ENCODE measurements around the gene SCP2. TPM values are rescaled to one million over a fixed set of nuclear protein-coding genes. Genes with fewer than 3 reads are reported as not detected.

SCP2 gene
- total RNA-seq, 1 experiment from 2014 or later: 73.2 TPM

DNA sequence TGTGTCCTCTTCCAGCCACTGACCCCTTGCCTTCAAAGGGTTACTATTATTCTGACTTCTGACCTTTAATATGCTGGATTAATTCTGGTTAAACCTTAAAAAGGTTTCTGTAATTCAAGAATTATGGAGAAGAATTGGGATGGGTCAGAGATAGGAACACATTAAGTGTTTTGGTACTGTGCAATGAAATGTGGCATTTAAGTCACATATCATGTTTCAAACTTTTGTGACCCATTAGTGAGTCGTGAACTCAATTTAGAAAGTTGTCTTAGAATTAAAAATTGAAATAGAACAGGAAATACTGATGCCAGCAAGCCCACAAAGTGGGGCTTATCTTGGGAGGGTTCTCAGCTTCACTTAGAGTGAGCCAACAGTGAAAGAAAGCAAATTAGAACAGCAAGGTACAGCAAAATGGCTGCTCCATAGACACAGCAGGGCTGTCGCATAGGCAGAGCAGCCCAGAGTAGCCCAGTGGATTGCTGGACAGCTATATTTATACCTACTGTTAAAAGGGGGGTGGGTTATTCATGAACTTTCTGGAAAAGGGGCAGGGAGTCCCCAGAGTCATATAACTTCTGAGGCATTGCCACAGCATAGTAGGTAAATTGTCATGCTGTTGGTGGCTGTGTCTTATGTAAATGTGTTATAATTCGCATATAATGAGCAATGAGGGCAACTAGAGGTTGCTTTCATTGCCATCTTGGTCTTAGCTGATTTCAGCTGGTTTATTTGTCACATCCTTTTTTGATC, 10.5 kb downstream of the SCP2 start:
- POLR2A ChIA-PET (ENCODE audit: low non-redundant PET): interaction anchor here (0.6 kb wide), 1 partner anchor 276 kb away, joined by 4 read pairs; no protein-coding TSS in a partner anchor
- intact Hi-C loops (cut with micrococcal nuclease; ENCODE audit: unreplicated experiment): no loop called here
- TF ChIP-seq EZH2 (IDR thresholded peaks at IDR 0.05; ENCODE audit: borderline replicate concordance, low read depth, low read length, poor library complexity, severe bottlenecking): no peak
- TF ChIP-seq, protein P1, sequence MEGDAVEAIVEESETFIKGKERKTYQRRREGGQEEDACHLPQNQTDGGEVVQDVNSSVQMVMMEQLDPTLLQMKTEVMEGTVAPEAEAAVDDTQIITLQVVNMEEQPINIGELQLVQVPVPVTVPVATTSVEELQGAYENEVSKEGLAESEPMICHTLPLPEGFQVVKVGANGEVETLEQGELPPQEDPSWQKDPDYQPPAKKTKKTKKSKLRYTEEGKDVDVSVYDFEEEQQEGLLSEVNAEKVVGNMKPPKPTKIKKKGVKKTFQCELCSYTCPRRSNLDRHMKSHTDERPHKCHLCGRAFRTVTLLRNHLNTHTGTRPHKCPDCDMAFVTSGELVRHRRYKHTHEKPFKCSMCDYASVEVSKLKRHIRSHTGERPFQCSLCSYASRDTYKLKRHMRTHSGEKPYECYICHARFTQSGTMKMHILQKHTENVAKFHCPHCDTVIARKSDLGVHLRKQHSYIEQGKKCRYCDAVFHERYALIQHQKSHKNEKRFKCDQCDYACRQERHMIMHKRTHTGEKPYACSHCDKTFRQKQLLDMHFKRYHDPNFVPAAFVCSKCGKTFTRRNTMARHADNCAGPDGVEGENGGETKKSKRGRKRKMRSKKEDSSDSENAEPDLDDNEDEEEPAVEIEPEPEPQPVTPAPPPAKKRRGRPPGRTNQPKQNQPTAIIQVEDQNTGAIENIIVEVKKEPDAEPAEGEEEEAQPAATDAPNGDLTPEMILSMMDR (conservative IDR thresholded peaks at IDR 0.05; ENCODE audit: low read depth, low read length): no peak

DNA sequence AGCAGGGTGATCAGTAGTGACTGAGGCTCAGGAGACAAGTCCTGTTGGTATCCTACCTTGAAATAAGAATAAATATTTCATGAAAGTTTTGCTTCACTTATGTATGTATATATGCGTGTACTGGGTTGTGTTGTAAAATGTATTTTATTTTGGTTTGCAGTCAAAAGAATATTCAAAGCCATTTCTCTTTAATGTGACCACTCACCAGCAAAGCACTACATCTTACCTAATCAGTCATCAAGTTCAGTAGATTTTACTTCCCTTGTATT, 11.0 kb downstream of the SCP2 start:
- intact Hi-C loops (cut with micrococcal nuclease; ENCODE audit: unreplicated experiment): no loop called here
- CTCF ChIA-PET: no interaction called here
- no peak for DNase-seq (ENCODE audit: low spot score)
- no peaks in the 10 kb centered on the region for H3K36me3 ChIP-seq (ENCODE audit: insufficient read depth, low read length, poor library complexity, severe bottlenecking)
- no peak overlapping the region for H3K4me3 ChIP-seq (ENCODE audit: low read depth, low read length, poor library complexity, severe bottlenecking)
- H3K4me1 ChIP-seq (ENCODE audit: insufficient read depth, low read length, poor library complexity, severe bottlenecking): peaks cover 8% of the 10 kb centered on the region
- no TSS peak for BruUV-seq (replicated peaks)
- TF ChIP-seq EZH2 (IDR thresholded peaks at IDR 0.05; ENCODE audit: borderline replicate concordance, low read depth, low read length, poor library complexity, severe bottlenecking): no peak
- TF ChIP-seq, protein P1 (conservative IDR thresholded peaks at IDR 0.05; ENCODE audit: low read depth, low read length): no peak
- H3K27ac ChIP-seq (ENCODE audit: low read depth, low read length, poor library complexity, severe bottlenecking): no peak overlapping the region
- no peaks in the 10 kb centered on the region for H3K27me3 ChIP-seq (replicated peaks; ENCODE audit: insufficient read depth, low read depth, low read length, poor library complexity)
- POLR2A ChIA-PET (ENCODE audit: low non-redundant PET): no interaction called here
- no peaks in the 10 kb centered on the region for H3K9me3 ChIP-seq (ENCODE audit: low read depth, low read length, poor library complexity, severe bottlenecking)

More for the DNA sequence above, 10.5 kb downstream of the SCP2 start:
- H3K4me3 ChIP-seq (ENCODE audit: low read depth, low read length, poor library complexity, severe bottlenecking): no peak overlapping the region
- CTCF ChIA-PET: no interaction called here
- no peak for DNase-seq (ENCODE audit: low spot score)
- BruUV-seq (replicated peaks): no TSS peak
- no peaks in the 10 kb centered on the region for H3K9me3 ChIP-seq (ENCODE audit: low read depth, low read length, poor library complexity, severe bottlenecking)
- peaks cover 8% of the 10 kb centered on the region for H3K4me1 ChIP-seq (ENCODE audit: insufficient read depth, low read length, poor library complexity, severe bottlenecking)
- H3K36me3 ChIP-seq (ENCODE audit: insufficient read depth, low read length, poor library complexity, severe bottlenecking): no peaks in the 10 kb centered on the region
- H3K27ac ChIP-seq (ENCODE audit: low read depth, low read length, poor library complexity, severe bottlenecking): peak overlapping the region; percentile 28
- H3K27me3 ChIP-seq (replicated peaks; ENCODE audit: insufficient read depth, low read depth, low read length, poor library complexity): no peaks in the 10 kb centered on the region

DNA sequence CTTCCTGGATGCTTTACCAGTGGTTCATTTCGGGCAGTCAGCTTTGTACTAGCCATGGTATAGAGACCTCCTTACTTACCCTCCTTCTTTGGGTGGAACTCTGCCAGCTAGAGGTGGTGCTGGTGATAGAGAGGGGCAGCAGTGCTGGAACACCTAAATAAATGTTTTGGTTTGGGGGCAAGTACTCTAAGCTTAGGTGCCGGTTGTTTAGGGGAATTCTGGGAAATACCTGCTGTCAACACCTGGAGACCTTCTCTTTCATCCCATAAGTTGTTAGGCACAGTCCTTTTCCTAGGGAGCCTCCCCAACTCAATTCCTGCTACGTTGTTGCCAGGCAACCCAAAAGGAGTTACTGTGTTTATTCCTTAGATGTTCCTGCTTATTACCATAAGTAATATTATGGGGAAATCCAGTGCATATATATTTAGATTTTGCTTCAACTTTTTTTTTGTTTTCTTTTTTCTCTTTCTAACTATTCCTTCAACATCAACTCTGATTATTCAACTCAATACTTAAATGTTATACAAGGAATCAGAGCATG, 16.9 kb downstream of the SCP2 start:
- Histone ChIP-seq H3K4me1 (ENCODE audit: insufficient read depth, low read length, poor library complexity, severe bottlenecking) (peaks cover 4% of the 10 kb centered on the region), H3K9me3 (ENCODE audit: low read depth, low read length, poor library complexity, severe bottlenecking) (no peaks in the 10 kb centered on the region), H3K36me3 (ENCODE audit: insufficient read depth, low read length, poor library complexity, severe bottlenecking) (no peaks in the 10 kb centered on the region), H3K4me3 (ENCODE audit: low read depth, low read length, poor library complexity, severe bottlenecking) (no peak overlapping the region), H3K27ac (ENCODE audit: low read depth, low read length, poor library complexity, severe bottlenecking) (no peak overlapping the region), H3K27me3 (replicated peaks; ENCODE audit: insufficient read depth, low read depth, low read length, poor library complexity) (no peaks in the 10 kb centered on the region)
- CTCF ChIA-PET: no interaction called here
- POLR2A ChIA-PET (ENCODE audit: low non-redundant PET): no interaction called here
- TF ChIP-seq EZH2 (IDR thresholded peaks at IDR 0.05; ENCODE audit: borderline replicate concordance, low read depth, low read length, poor library complexity, severe bottlenecking): no peak
- TF ChIP-seq, protein P1 (conservative IDR thresholded peaks at IDR 0.05; ENCODE audit: low read depth, low read length): no peak
- no peak for DNase-seq (ENCODE audit: low spot score)
- intact Hi-C loops (cut with micrococcal nuclease; ENCODE audit: unreplicated experiment): no loop called here
- BruUV-seq (replicated peaks): no TSS peak

All from A673 (cell line).